ENCODE data around the gene SLC20A1. TPM values are rescaled to one million over a fixed set of nuclear protein-coding genes. Genes with fewer than 3 reads are reported as not detected.

Gene SLC20A1
- total and polyA plus RNA-seq, 2 of the 4 experiments (the other 2 are of a cell fraction) = 93.6 to 94.1 TPM

DNA sequence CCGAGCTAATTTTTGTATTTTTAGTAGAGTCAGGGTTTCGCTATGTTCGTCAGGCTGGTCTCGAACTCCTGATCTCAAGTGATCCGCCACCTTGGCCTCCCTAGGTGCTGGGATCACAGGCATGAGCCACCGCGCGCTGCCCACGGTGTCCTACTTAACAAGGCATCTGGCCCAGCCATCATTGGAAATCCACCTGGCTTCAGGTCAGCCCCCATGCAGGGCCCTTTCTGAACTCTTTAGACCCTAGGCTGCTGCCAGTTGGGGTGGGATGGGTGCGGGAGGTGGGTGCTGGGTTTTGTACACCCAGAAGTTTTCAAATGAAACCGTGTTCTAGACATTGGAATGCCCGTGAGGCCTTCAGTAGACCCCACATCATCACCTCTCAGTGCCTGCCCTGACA, 48.4 kb downstream of the SLC20A1 start:
- no peak overlapping the region for H3K56ac ChIP-seq (ENCODE audit: extremely low read depth, insufficient read depth, low read length)
- H2AK9ac ChIP-seq (replicated peaks; ENCODE audit: low read depth, low read length, poor library complexity) = no peak overlapping the region
- no peaks in the 10 kb centered on the region for H3K27me3 ChIP-seq (ENCODE audit: control insufficient read depth, insufficient read depth, low read length)
- no peak overlapping the region for H4K91ac ChIP-seq (ENCODE audit: insufficient read depth, low read depth, low read length)
- dilution Hi-C loops (cut with HindIII; ENCODE audit: low sequenced_read_pairs, unreplicated experiment) = no loop called here
- H4K5ac ChIP-seq (ENCODE audit: low read depth, low read length) = no peak overlapping the region
- ATAC-seq (ENCODE audit: low read depth) = no peak
- no peak overlapping the region for H4K8ac ChIP-seq (ENCODE audit: low read depth in 2 of 2, low read length in 2 of 2)
- H3K4ac ChIP-seq (ENCODE audit: low read depth, low read length) = no peak overlapping the region
- H3K4me2 ChIP-seq (ENCODE audit: low read depth, low read length) = no peak overlapping the region
- H3K79me1 ChIP-seq (ENCODE audit: low read depth in 1 of 2, low read length in 2 of 2) = 0 out of 4 replicates have a peak, but pooled peaks cover 0 to 5% of the 10 kb centered on the region in 2 experiments
- WGBS, 2 experiments (ENCODE audit: extremely low coverage in 2 of 2, insufficient read length in 1 of 2) = 100% methylated on average over 5 of the region's 12 CpGs; no CpG with 5 or more reads in 1 of the 2 experiments
- BruUV-seq (replicated peaks) = no TSS peak
- no peak overlapping the region for H2BK15ac ChIP-seq (ENCODE audit: low read depth, low read length)
- no peak overlapping the region for H3K4me3 ChIP-seq (ENCODE audit: insufficient read depth, low read depth, low read length)
- DNase-seq = no peak
- no peak overlapping the region for H3K27ac ChIP-seq (ENCODE audit: insufficient read depth, low read length)
- no peak overlapping the region for H3K9ac ChIP-seq (ENCODE audit: low read depth, low read length)
- intact Hi-C loops (cut with micrococcal nuclease) = no loop called here
- POLR2A ChIA-PET (ENCODE audit: unreplicated experiment) = no interaction called here
- H2BK5ac ChIP-seq (ENCODE audit: low read depth, low read length, poor library complexity, severe bottlenecking) = no peak overlapping the region
- H2AFZ ChIP-seq (replicated peaks; ENCODE audit: low read length, poor library complexity) = no peak overlapping the region
- in situ Hi-C loops (cut with MboI; ENCODE audit: low sequenced_read_pairs) = no loop called here
- CTCF ChIA-PET = no interaction called here
- no peak overlapping the region for H2BK20ac ChIP-seq (ENCODE audit: low read depth, low read length)
- H3K9me3 ChIP-seq (ENCODE audit: control insufficient read depth, insufficient read depth, low read length) = no peaks in the 10 kb centered on the region
- peak overlapping the region; percentile 32 for H2BK120ac ChIP-seq (ENCODE audit: low read depth, low read length)
- H3K36me3 ChIP-seq (ENCODE audit: control insufficient read depth, insufficient read depth, low read length) = no peaks in the 10 kb centered on the region
- peaks cover 10% of the 10 kb centered on the region for H3K4me1 ChIP-seq (ENCODE audit: control insufficient read depth, insufficient read depth, low read length)
- no peak for TF ChIP-seq NFE2L2 (IDR thresholded peaks at IDR 0.05; ENCODE audit: low read depth, low read length)
- no peak for TF ChIP-seq MAFK (IDR thresholded peaks at IDR 0.05; ENCODE audit: low read depth, low read length)
- no peak for TF ChIP-seq FOS (IDR thresholded peaks at IDR 0.05; ENCODE audit: low read depth, low read length)
- TF ChIP-seq RFX5 (IDR thresholded peaks at IDR 0.05; ENCODE audit: low read depth, low read length) = no peak
- no peak for TF ChIP-seq RAD21 (IDR thresholded peaks at IDR 0.05; ENCODE audit: low read length)
- TF ChIP-seq CEBPB (IDR thresholded peaks at IDR 0.05; ENCODE audit: low read depth, low read length) = no peak
- TF ChIP-seq POLR2A (IDR thresholded peaks at IDR 0.05; ENCODE audit: low read depth, low read length) = no peak
- no peak for TF ChIP-seq BHLHE40 (IDR thresholded peaks at IDR 0.05; ENCODE audit: low read depth, low read length)
- TF ChIP-seq CTCF (conservative IDR thresholded peaks at IDR 0.05; ENCODE audit: low read depth, low read length) = no peak
- TF ChIP-seq SMC3 (IDR thresholded peaks at IDR 0.05; ENCODE audit: low read depth, low read length) = no peak
- no peak for TF ChIP-seq ELK1 (IDR thresholded peaks at IDR 0.05; ENCODE audit: borderline replicate concordance, low read depth, low read length)
- no peak for TF ChIP-seq MAZ (IDR thresholded peaks at IDR 0.05; ENCODE audit: borderline replicate concordance, low read depth, low read length)
- no peak for TF ChIP-seq RCOR1 (IDR thresholded peaks at IDR 0.05; ENCODE audit: insufficient replicate concordance, low read length)
- no peak for TF ChIP-seq MXI1 (IDR thresholded peaks at IDR 0.05; ENCODE audit: borderline replicate concordance, low read depth, low read length)
- TF ChIP-seq CHD1 (IDR thresholded peaks at IDR 0.05; ENCODE audit: low read depth, low read length) = no peak
- TF ChIP-seq, protein P1, sequence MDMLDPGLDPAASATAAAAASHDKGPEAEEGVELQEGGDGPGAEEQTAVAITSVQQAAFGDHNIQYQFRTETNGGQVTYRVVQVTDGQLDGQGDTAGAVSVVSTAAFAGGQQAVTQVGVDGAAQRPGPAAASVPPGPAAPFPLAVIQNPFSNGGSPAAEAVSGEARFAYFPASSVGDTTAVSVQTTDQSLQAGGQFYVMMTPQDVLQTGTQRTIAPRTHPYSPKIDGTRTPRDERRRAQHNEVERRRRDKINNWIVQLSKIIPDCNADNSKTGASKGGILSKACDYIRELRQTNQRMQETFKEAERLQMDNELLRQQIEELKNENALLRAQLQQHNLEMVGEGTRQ (IDR thresholded peaks at IDR 0.05; ENCODE audit: low read depth, low read length) = no peak
- peaks cover 23% of the 10 kb centered on the region for H3K9me1 ChIP-seq (ENCODE audit: insufficient read depth, low read length)
- no peak overlapping the region for H3K23ac ChIP-seq (ENCODE audit: low read depth, low read length)
- H3K18ac ChIP-seq (ENCODE audit: low read depth, low read length) = no peak overlapping the region
- no peaks in the 10 kb centered on the region for H4K20me1 ChIP-seq (ENCODE audit: insufficient read depth, low read length)
- H3K14ac ChIP-seq (replicated peaks; ENCODE audit: low read depth, low read length) = no peak overlapping the region
- H2AK5ac ChIP-seq (ENCODE audit: low read depth, low read length) = peak overlapping the region; percentile 35; the same call in 1 of the 2 replicates
